Hematopoietic multipotent progenitor cell treated with erythropoietin and hydrocortisone succinate and interleukin-3 and kit ligand, for 15 days (in vitro differentiated cells): Measurements from ENCODE around the gene PSORS1C2.
A peak's percentile ranks its signal among the peaks of the same experiment; 100 is the strongest.

Experiments
- DNase-seq: peaks from one replicate; pipeline ENCODE4 v3.0.0-alpha.2; 2015; ENCODE audit warnings: low spot score

The PSORS1C2 gene

GRCh38 chr6:31140643-31141042, 1.8 kb upstream of the PSORS1C2 start:
- DNase-seq = no peak

DNA sequence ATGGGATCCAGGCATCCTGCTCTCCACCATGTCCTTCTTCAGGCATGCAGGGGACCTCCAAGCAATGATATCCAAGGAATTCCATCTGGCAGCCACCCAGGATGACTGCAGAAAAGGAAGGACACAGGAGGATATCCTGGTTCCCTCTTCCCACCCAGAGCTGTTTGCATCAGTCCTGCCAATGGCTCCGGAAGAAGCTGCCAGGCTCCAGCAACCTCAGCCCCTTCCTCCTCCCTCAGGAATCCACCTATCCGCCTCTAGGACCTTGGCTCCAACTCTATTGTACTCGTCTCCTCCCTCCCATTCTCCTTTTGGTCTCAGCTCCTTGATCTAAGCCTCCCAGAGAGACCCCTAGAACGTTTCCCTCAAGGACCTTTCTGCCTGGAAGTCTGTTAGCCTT, 733 bp upstream of the PSORS1C2 start:
- DNase-seq = no peak

DNA sequence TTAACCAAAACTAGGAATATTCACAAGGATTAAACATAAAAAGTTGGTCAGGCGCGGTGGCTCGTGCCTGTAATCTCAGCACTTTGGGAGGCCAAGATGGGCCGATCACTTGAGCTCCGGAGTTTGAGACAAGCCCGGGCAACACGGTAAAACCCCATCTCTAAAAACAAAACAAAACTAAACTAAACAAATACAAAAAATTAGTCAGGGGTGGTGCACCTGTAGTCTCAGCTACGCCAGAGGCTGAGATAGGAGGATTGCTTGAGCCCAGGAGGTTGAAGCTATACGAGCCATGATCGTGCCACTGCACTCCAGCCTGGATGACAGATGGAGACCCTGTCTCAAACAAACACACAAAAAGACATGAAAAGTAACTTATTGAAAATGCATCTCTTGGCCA, 3.2 kb downstream of the PSORS1C2 start:
- no peak for DNase-seq

- no peak for DNase-seq
These were observed 6.1 kb downstream of the PSORS1C2 start for GRCh38 chr6:31132806-31133205.

GRCh38 chr6:31131595-31131994, 7.3 kb downstream of the PSORS1C2 start:
- no peak for DNase-seq

DNA sequence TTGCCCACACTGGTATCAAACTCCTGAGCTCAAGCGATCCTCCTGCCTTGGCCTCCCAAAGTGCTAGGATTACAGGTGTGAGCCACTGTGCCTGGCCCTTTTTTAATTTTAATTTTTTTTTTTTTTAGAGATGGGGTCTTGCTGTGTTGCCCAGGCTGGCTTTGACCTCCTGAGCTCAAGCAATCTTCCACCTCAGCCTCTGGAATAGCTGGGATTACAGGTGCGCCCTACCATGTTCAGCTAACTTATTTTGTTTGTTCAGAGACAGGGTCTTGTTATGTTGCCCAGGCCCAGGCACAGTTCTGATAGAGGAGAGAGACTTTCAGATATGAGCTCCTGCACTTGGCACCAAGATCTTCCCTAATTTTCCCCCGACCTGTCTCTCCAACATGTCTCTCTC, 8.1 kb downstream of the PSORS1C2 start:
- DNase-seq = no peak

GRCh38 chr6:31129130-31129529, 9.7 kb downstream of the PSORS1C2 start:
- DNase-seq = no peak

- DNase-seq = peak; percentile 71
These were observed 10.7 kb downstream of the PSORS1C2 start for GRCh38 chr6:31128093-31128676.

DNA sequence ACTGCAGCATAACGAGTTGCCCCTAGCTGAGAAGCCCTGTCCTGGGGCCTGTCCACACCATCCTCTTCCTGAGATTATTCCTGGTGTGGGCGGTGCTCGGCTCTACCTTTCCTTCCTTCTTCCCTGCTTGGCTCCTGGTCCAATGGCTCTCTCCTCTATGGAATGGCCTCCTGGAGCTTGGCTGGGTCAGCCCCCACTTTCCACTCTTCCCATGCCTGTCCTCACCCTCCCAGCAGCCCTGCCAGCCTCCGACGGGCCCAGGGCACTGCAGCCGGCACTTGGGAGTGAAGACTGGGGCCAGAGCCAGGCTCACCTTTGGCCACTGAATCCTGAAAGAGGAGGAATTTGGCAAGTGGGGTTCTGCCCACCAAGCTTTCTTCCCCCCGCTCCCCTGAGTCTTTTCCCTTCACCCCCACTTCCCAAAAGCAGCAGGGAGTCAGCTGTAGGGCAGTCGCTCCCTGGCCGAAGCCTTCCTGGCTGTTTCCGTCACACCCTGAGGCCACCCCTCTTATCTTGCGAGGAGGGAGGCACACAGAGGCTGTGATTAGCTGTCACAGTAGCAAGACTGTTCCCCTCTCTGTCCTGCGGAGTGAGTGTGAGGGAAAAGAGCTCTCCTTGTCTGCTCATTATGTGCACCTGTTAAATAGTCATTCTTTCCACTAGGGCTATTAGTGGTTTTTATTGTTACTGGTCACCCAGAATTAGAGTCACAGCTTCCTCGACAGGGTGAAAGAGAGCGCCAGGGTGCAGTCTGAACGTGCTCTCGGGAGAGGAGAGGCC, 12.3 kb downstream of the PSORS1C2 start:
- DNase-seq = no peak

- DNase-seq = no peak
These were observed 13.1 kb downstream of the PSORS1C2 start for GRCh38 chr6:31125586-31126363.

- no peak for DNase-seq
These were observed 13.7 kb downstream of the PSORS1C2 start for GRCh38 chr6:31125162-31125561.

GRCh38 chr6:31122791-31123706, 15.8 kb downstream of the PSORS1C2 start:
- DNase-seq = no peak

GRCh38 chr6:31121131-31121790, 17.6 kb downstream of the PSORS1C2 start:
- no peak for DNase-seq

GRCh38 chr6:31120151-31120915, 18.5 kb downstream of the PSORS1C2 start, which contains the start of gene CDSN:
CDSN (minus strand) TSS chr6:31120446; CDS start chr6:31120419, 27 bp downstream.
- DNase-seq = no peak

DNA sequence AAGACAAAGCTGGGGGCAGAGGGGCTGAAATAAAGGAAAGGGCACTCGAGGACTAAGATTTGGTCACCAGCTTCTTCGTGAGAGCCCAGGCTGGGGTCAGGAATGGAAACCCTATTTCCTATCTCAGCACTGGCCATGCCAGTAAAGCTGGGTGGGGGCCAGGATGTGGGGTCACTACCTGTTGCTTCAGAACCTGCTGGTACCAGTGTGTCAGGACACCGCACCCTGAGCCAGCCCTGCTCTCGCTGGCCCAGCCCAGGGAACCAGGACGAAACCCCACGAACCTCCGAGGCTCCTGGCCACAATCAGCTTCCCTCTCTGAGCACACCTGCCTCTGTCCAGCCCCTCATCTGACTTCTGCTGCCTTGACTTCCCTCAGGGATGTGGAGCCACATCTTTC, 20.7 kb downstream of the PSORS1C2 start:
- no peak for DNase-seq

GRCh38 chr6:31116661-31117385, 22.0 kb downstream of the PSORS1C2 start:
- no peak for DNase-seq

GRCh38 chr6:31115941-31116560, 22.8 kb downstream of the PSORS1C2 start:
- no peak for DNase-seq

DNA sequence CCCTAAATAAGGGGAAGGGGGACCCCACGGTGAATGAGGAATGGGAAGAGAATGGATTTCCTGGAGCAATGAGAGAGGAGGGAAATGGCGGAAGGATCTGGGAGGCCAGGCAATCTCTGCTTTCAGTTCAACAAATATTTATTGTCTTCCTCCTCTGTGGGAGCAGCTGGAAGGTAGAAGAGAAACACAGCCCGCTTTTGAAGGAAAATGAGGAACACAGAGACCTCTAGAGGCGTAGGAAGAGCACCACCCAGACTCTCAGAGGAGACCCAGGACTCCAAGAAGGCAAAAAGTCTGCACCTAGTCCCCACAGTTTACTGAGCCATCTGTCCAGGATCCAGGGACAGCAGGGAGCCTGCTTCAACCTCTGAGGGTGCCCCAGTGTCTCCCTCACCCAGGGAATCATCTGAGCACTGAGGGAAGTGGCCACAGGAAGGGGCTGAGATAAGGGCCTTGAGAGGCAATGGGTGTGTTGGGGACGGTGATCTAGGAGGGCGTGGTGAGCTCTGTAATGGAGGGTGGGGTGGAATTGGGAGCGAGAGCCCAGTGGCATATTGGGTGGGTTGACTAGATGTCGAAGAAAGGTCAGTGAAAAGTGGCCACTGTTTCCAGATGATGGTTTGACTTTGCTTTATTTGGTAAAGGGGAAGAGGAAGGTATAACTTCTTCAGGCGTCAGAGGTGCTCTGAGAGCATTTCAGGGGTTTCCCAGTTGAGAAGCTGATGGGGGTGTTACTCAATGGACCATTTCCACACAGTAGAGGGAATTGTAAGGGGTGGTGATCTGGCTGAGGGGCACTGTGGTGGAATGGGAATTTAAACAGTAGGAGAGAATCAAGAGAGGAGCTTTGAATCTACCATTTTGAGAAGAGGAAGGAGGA, 23.7 kb downstream of the PSORS1C2 start:
- no peak for DNase-seq

- DNase-seq = no peak
These were observed 24.4 kb downstream of the PSORS1C2 start, which contains the start of gene PSORS1C1 for GRCh38 chr6:31114541-31114878. PSORS1C1 (plus strand) TSS chr6:31114800; CDS start chr6:31129633, 14,833 bp downstream.
